ENCODE data around the gene OOSP2.

The OOSP2 gene

DNA sequence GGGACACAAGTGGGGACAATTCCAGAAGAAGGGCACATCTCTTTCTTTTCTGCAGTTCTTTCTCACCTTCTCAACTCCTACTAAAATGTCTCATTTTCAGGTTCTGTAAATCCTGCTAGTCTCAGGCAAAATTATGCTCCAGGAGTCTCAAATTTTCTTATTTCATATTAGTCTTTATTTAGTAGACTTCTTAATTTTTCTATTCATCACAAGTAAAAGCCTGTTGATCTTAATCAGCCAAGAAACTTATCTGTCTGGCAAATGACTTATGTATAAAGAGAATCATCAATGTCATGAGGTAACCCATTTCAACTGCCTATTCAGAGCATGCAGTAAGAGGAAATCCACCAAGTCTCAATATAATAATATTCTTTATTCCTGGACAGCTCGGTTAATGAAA, 48.2 kb downstream of the OOSP2 start, which contains the start of gene MS4A2:
Gene MS4A2 (plus strand): TSS at position 301 of the 400 bp plus-strand sequence. CDS start 102 bp downstream, outside the sequence.
- CTCF ChIA-PET = no interaction called here
- no peak for TF ChIP-seq CTCF (IDR thresholded peaks at IDR 0.05; ENCODE audit: insufficient read depth, low read length, missing control alignments)
- H3K4me3 ChIP-seq (ENCODE audit: low read depth, low read length) = no peak within 1 kb of the TSS
- no peak for DNase-seq (ENCODE audit: low read depth, low spot score)
- POLR2A ChIA-PET = no interaction called here

GRCh38 chr11:60095477-60096120, 55.4 kb downstream of the OOSP2 start:
- DNase-seq (ENCODE audit: low read depth, low spot score) = no peak
- ChIA-PET POLR2A (no interaction called here), CTCF (no interaction called here)
- no peak for TF ChIP-seq CTCF (IDR thresholded peaks at IDR 0.05; ENCODE audit: insufficient read depth, low read length, missing control alignments)
- H3K4me3 ChIP-seq (ENCODE audit: low read depth, low read length) = no peak overlapping the region

- H3K4me3 ChIP-seq (ENCODE audit: low read depth, low read length) = no peak overlapping the region
- DNase-seq (ENCODE audit: low read depth, low spot score) = no peak
- no peak for TF ChIP-seq CTCF (IDR thresholded peaks at IDR 0.05; ENCODE audit: insufficient read depth, low read length, missing control alignments)
- ChIA-PET CTCF (no interaction called here), POLR2A (no interaction called here)
Measured at GRCh38 chr11:60097189-60097588, 57.0 kb downstream of the OOSP2 start.

Measured in AG04449 (cell line).